HFFc6 (cell line): Measurements from ENCODE around the gene DLEC1. TPM values are rescaled to one million over a fixed set of nuclear protein-coding genes. Genes with fewer than 3 reads are reported as not detected.

Experiments used
- DNase-seq: peaks from one replicate; pipeline ENCODE4 v3.0.0-alpha.2; 2018
- H3K27ac Mint-ChIP-seq: 2 replicates; pipeline ENCODE4 v1.8.0; 2020; ENCODE audit warnings: mild to moderate bottlenecking, mixed read lengths
- H3K27me3 Mint-ChIP-seq: 2 replicates; pipeline ENCODE4 v1.8.0; 2021; ENCODE audit warnings: mild to moderate bottlenecking, moderate library complexity, mixed read lengths; ENCODE audit not compliant: insufficient read depth
- H3K36me3 Mint-ChIP-seq: 2 replicates; pipeline ENCODE4 v1.8.0; 2021; ENCODE audit warnings: low read depth, mixed read lengths
- H3K4me1 Mint-ChIP-seq: 2 replicates; pipeline ENCODE4 v1.8.0; 2020; ENCODE audit warnings: low read depth, mixed read lengths
- H3K4me3 Mint-ChIP-seq: 2 replicates; pipeline ENCODE4 v1.8.0; 2020; ENCODE audit warnings: mild to moderate bottlenecking, moderate library complexity, mixed read lengths
- H3K9me3 Mint-ChIP-seq: 2 replicates; pipeline ENCODE4 v1.8.0; 2020; ENCODE audit warnings: mild to moderate bottlenecking, mixed read lengths
- CTCF ChIP-seq: fragments of 200-600 bp; sonication (generic); IDR thresholded peaks from 2 replicates; pipeline ENCODE4 v1.5.0; 2021; ENCODE audit warnings: antibody characterized with exemption, mild to moderate bottlenecking
- total RNA-seq, 6 experiments: library from RNA; stranded (reverse); fragmentation: NEBNext Ultra II Directional; extraction: Animal tissue kit (Norgen Biotek cat#: 25700); gene quantifications; 2 replicates in 1 of 6; 3 replicates in 5 of 6; pipeline ENCODE4 v1.2.3, GENCODE V29; 2021

The DLEC1 gene
- total RNA-seq, 6 experiments from 2014 or later: 0.05 TPM; not detected in 5

- H3K4me3 Mint-ChIP-seq: peak overlapping the region; percentile 95
- DNase-seq: no peak
- no peak for TF ChIP-seq CTCF
Measured at GRCh38 chr3:38163841-38164642, 125.0 kb downstream of the DLEC1 start.

GRCh38 chr3:38164643-38164951, 125.6 kb downstream of the DLEC1 start:
- Mint-ChIP-seq H3K4me3 (peak overlapping the region; percentile 95), H3K4me1 (peaks cover 43% of the 10 kb centered on the region), H3K27ac (peak overlapping the region; percentile 100), H3K36me3 (peaks cover 21% of the 10 kb centered on the region), H3K27me3 (peaks cover 8% of the 10 kb centered on the region), H3K9me3 (peaks cover 3% of the 10 kb centered on the region; the same call in 1 of the 2 replicates)
- no peak for TF ChIP-seq CTCF
- no peak for DNase-seq

More at GRCh38 chr3:38163841-38164642, 125.0 kb downstream of the DLEC1 start:
- Mint-ChIP-seq H3K27ac (peak overlapping the region; percentile 100), H3K36me3 (peaks cover 21% of the 10 kb centered on the region), H3K9me3 (peaks cover 3% of the 10 kb centered on the region; the same call in 1 of the 2 replicates), H3K27me3 (peaks cover 4% of the 10 kb centered on the region; the same call in 1 of the 2 replicates), H3K4me1 (peaks cover 38% of the 10 kb centered on the region)

GRCh38 chr3:38164952-38165721, 126.1 kb downstream of the DLEC1 start, which contains the start of gene OXSR1:
TSS of gene OXSR1 (plus strand) at chr3:38165537. CDS start at chr3:38165877, 340 bp downstream.
- H3K36me3 Mint-ChIP-seq: peaks cover 21% of the 10 kb centered on the region
- peak within 1 kb of the TSS; percentile 100 for H3K27ac Mint-ChIP-seq
- peak within 1 kb of the TSS; percentile 95 for H3K4me3 Mint-ChIP-seq
- peaks cover 46% of the 10 kb centered on the region for H3K4me1 Mint-ChIP-seq
- DNase-seq: peak; percentile 99
- peaks cover 3% of the 10 kb centered on the region; the same call in 1 of the 2 replicates for H3K9me3 Mint-ChIP-seq
- H3K27me3 Mint-ChIP-seq: peaks cover 10% of the 10 kb centered on the region
- TF ChIP-seq CTCF: no peak

GRCh38 chr3:38165722-38166387, 126.8 kb downstream of the DLEC1 start:
- H3K27ac Mint-ChIP-seq: peak overlapping the region; percentile 100
- peaks cover 21% of the 10 kb centered on the region for H3K36me3 Mint-ChIP-seq
- H3K9me3 Mint-ChIP-seq: peaks cover 3% of the 10 kb centered on the region; the same call in 1 of the 2 replicates
- peak overlapping the region; percentile 95 for H3K4me3 Mint-ChIP-seq
- peak; percentile 33 for DNase-seq
- no peak for TF ChIP-seq CTCF
- peaks cover 10% of the 10 kb centered on the region for H3K27me3 Mint-ChIP-seq
- peaks cover 53% of the 10 kb centered on the region for H3K4me1 Mint-ChIP-seq

- TF ChIP-seq CTCF: no peak
- Mint-ChIP-seq H3K36me3 (peaks cover 21% of the 10 kb centered on the region), H3K27me3 (peaks cover 10% of the 10 kb centered on the region), H3K9me3 (peaks cover 3% of the 10 kb centered on the region; the same call in 1 of the 2 replicates), H3K4me3 (peak overlapping the region; percentile 95), H3K27ac (peak overlapping the region; percentile 100), H3K4me1 (peaks cover 69% of the 10 kb centered on the region)
- DNase-seq: no peak
Measured at GRCh38 chr3:38167591-38167990, 128.6 kb downstream of the DLEC1 start.
